Peyer's patch (tissue), 4 donors: Measurements from ENCODE around the gene FEN1.

Experiments used
- CTCF ChIP-seq, 6 experiments: fragments of 450-650 bp in 4 of 6; fragments of 200-600 bp in 2 of 6; sonication (generic) in 1 of 6; IDR thresholded peaks; one replicate each; pipeline ENCODE4 v1.5.1; 2017 to 2019; ENCODE audit warnings: antibody characterized with exemption in 6 of 6, mild to moderate bottlenecking in 3 of 6, moderate library complexity in 1 of 6
- POLR2A ChIP-seq, 2 donors: fragments of 450-650 bp; IDR thresholded peaks; one replicate each; pipeline ENCODE4 v1.5.1; 2017; ENCODE audit warnings: antibody characterized with exemption in 2 of 2, mild to moderate bottlenecking in 2 of 2, moderate library complexity in 2 of 2

GRCh38 chr11:61762223-61762615, 30.5 kb upstream of the FEN1 start:
- TF ChIP-seq CTCF (IDR thresholded peaks at IDR 0.05): no peak
- no peak for TF ChIP-seq POLR2A (IDR thresholded peaks at IDR 0.05)
